Myocyte (in vitro differentiated cells): ENCODE data around the gene SPINK5. TPM values are rescaled to one million over a fixed set of nuclear protein-coding genes. Genes with fewer than 3 reads are reported as not detected.

Source experiments
- DNase-seq: peaks from one replicate; pipeline ENCODE4 v3.0.0-alpha.2; 2012; ENCODE audit warnings: low read depth
- total RNA-seq: library from RNA; depleted of rRNA; stranded (reverse); fragments of >200 nt; gene quantifications from 2 replicates; pipeline ENCODE4 v1.2.3, GENCODE V29; 2014

SPINK5 gene
- total RNA-seq, 1 donor from 2014 or later: not detected

- DNase-seq: no peak
Measured at GRCh38 chr5:148176480-148176879, 112.7 kb downstream of the SPINK5 start.

DNA sequence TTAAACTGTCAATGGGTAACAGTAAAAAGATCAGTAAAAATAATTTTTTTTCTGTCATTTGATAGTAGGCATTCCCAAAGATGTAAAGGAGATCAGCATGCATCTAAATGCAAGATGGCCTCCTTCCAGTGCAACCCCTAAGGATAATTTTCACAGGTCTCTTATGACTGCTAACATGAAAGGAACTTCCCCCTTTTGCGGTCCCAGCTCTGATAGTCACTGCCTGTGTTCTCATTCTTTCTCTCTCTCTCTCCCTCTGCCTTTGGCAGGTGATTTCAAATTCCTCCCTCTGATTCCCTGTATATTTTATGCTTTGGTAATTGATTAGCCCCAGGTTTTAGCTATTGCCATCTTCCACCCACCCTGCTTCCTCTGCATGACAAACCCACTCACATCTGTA is 113.4 kb downstream of the SPINK5 start:
- DNase-seq: no peak

DNA sequence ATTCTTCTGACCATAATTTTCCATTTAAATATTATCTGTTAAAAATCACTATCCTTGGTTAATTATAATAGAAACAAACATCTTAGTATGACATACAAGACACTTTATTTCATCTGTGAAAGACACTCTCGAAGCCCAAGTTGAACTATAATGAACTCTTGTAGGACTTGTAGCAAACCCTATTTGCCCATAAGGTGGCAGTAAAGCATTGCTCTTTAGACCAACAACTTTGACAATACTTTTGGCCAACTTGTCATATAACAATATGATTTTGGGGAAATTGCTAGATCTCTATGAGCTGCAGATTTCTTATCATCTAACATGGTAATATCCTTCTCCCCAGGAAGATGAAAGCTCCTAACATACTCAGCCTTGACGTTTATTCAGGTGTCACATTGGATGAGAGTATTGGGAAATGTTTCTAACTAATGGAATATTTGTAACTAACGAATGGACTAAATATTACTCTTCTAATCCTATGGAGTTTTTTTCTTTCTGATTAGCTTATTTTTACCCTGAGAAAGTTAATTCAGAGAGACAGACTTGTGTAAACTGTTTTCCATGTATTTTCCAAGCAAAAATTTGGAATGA is 115.5 kb downstream of the SPINK5 start:
- peak; percentile 58 for DNase-seq

DNA sequence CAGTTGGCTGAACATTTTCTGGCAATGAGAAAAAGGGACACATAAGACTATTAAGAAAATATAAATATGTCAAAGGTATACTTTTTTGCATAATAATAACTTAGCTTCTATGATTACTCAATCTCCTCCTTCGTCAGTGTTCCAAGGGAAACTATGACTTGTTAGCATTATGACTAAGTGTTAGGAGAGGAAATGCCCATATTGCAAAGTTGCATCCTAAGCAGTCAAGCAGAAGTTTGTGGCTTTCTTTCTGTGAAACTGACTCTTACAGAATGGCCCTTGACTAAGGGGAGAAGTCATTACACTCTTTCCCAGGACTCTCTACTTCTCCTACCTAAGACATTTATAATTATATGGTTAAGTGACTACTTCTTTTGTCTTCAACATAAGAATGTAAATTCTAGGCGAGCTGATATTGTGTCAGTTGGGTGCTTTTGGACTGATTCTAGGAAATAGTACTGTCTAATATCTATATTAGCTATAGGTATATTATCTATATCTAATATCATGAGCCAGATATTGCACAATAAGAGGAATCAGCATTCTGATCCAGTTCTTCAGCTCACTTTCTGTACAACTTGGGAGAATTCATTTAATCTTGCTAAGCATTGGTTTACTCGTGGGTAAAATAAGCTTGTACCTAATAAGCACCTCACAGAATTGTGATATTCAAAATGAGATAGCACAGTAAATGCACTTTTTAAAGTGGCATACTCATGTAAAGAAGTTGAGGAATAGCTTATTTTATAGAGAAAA is 122.6 kb downstream of the SPINK5 start:
- DNase-seq: no peak

Other genes starting within 250 kb of the SPINK5 start
- not detected in 2 replicates for gene SPINK1, start 232.3 kb upstream of the SPINK5 start, total RNA-seq
- gene SCGB3A2, start 185.3 kb upstream of the SPINK5 start, total RNA-seq: not detected in 2 replicates
- gene C5orf46, start 157.4 kb upstream of the SPINK5 start, total RNA-seq: not detected in 2 replicates
- gene SPINK14, start 104.6 kb downstream of the SPINK5 start, total RNA-seq: not detected in 2 replicates
- not detected in 2 replicates for gene SPINK6, start 139.1 kb downstream of the SPINK5 start, total RNA-seq
- not detected in 2 replicates for gene MARCOL, start 174.5 kb downstream of the SPINK5 start, total RNA-seq
- not detected in 2 replicates for gene SPINK13, start 204.8 kb downstream of the SPINK5 start, total RNA-seq
- not detected in 2 replicates for gene SPINK7, start 248.4 kb downstream of the SPINK5 start, total RNA-seq